Upper lobe of right lung (tissue), 1 donor: ENCODE results near the gene TMEM139. TPM values are rescaled to one million over a fixed set of nuclear protein-coding genes. Genes with fewer than 3 reads are reported as not detected.

Experiments
- ATAC-seq: fragments of 200-7000 bp; cut with Tn5 transposase; one replicate; pipeline ENCODE4 v1.9.1; 2020; ENCODE audit warnings: mild to moderate bottlenecking, moderate library complexity
- DNase-seq: peaks from one replicate; pipeline ENCODE4 v3.0.0-alpha.2; 2020
- H3K27ac ChIP-seq: fragments of 200-600 bp; one replicate; pipeline ENCODE4 v1.8.0; 2022
- H3K27me3 ChIP-seq: fragments of 200-600 bp; one replicate; pipeline ENCODE4 v1.8.0; 2022; ENCODE audit warnings: mild to moderate bottlenecking
- H3K36me3 ChIP-seq: fragments of 200-600 bp; one replicate; pipeline ENCODE4 v1.8.0; 2022
- H3K4me1 ChIP-seq: fragments of 200-600 bp; one replicate; pipeline ENCODE4 v1.8.0; 2022
- H3K4me3 ChIP-seq: fragments of 200-600 bp; one replicate; pipeline ENCODE4 v1.8.0; 2022; ENCODE audit warnings: mild to moderate bottlenecking
- H3K9me3 ChIP-seq: fragments of 200-600 bp; one replicate; pipeline ENCODE4 v1.8.0; 2022
- intact Hi-C: fragments of 100-400 bp; cut with DNase I; formaldehyde crosslinking; loops from one replicate; pipeline ENCODE4 v1.11.0; 2022
- total RNA-seq: library from RNA; stranded (reverse); fragmentation: NEBNext Ultra II Directional; extraction: Animal tissue kit (Norgen Biotek cat#: 25700); gene quantifications from one replicate; pipeline ENCODE4 v1.2.1, GENCODE V29; 2021
- TF ChIP-seq, protein P1 (sequence below): fragments of 200-600 bp; IDR thresholded peaks from one replicate; pipeline ENCODE4 v1.8.0; 2022; ENCODE audit warnings: antibody characterized with exemption
- donor health status: DM: no; HTN: yes; CAD: no; lungs with severe emphysema.

Gene TMEM139
- total RNA-seq, 1 donor from 2014 or later, result 25.1 TPM

DNA sequence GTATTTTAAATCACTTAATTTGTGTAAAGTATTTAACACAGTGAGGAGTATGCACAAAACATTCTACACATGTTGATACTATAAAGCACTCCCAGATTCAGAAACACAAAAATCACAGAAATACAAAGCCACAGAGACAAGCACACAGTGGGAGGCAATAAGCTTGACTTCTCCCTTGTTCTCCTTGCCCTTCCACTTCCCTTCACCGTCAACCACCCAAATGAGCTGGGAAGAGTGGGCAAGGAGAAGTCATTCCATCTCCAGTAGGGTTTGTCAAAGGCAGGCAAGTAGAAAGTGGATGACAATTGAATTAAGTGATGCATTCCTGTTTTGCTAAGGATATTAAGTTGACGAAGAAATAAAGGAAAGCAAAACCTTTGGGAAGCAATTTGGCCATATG lies 4.2 kb upstream of the TMEM139 start:
- intact Hi-C loops, result no loop called here
- H3K4me1 ChIP-seq, result peaks cover 11% of the 10 kb centered on the region
- TF ChIP-seq, protein P1, sequence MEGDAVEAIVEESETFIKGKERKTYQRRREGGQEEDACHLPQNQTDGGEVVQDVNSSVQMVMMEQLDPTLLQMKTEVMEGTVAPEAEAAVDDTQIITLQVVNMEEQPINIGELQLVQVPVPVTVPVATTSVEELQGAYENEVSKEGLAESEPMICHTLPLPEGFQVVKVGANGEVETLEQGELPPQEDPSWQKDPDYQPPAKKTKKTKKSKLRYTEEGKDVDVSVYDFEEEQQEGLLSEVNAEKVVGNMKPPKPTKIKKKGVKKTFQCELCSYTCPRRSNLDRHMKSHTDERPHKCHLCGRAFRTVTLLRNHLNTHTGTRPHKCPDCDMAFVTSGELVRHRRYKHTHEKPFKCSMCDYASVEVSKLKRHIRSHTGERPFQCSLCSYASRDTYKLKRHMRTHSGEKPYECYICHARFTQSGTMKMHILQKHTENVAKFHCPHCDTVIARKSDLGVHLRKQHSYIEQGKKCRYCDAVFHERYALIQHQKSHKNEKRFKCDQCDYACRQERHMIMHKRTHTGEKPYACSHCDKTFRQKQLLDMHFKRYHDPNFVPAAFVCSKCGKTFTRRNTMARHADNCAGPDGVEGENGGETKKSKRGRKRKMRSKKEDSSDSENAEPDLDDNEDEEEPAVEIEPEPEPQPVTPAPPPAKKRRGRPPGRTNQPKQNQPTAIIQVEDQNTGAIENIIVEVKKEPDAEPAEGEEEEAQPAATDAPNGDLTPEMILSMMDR, result no peak
- no peak overlapping the region for H3K27ac ChIP-seq
- no peaks in the 10 kb centered on the region for H3K9me3 ChIP-seq
- no peak overlapping the region for H3K4me3 ChIP-seq
- ATAC-seq, result no peak
- no peaks in the 10 kb centered on the region for H3K27me3 ChIP-seq
- DNase-seq, result no peak
- no peaks in the 10 kb centered on the region for H3K36me3 ChIP-seq

- TF ChIP-seq, protein P1, result no peak
- Histone ChIP-seq H3K9me3 (no peaks in the 10 kb centered on the region), H3K27me3 (no peaks in the 10 kb centered on the region), H3K4me1 (peaks cover 11% of the 10 kb centered on the region), H3K4me3 (no peak overlapping the region), H3K27ac (no peak overlapping the region), H3K36me3 (no peaks in the 10 kb centered on the region)
- no peak for DNase-seq
- intact Hi-C loops, result no loop called here
- no peak for ATAC-seq
These were observed 3.2 kb upstream of the TMEM139 start for GRCh38 chr7:143281529-143281928.

- Histone ChIP-seq H3K36me3 (no peaks in the 10 kb centered on the region), H3K4me1 (peaks cover 11% of the 10 kb centered on the region), H3K27me3 (no peaks in the 10 kb centered on the region), H3K27ac (no peak overlapping the region), H3K9me3 (no peaks in the 10 kb centered on the region), H3K4me3 (no peak overlapping the region)
- no peak for DNase-seq
- intact Hi-C loops, result no loop called here
- TF ChIP-seq, protein P1, result no peak
- no peak for ATAC-seq
These were observed 2.6 kb upstream of the TMEM139 start for GRCh38 chr7:143282124-143282523.

GRCh38 chr7:143283381-143283780 lies 1.4 kb upstream of the TMEM139 start:
- no peak overlapping the region for H3K27ac ChIP-seq

DNA sequence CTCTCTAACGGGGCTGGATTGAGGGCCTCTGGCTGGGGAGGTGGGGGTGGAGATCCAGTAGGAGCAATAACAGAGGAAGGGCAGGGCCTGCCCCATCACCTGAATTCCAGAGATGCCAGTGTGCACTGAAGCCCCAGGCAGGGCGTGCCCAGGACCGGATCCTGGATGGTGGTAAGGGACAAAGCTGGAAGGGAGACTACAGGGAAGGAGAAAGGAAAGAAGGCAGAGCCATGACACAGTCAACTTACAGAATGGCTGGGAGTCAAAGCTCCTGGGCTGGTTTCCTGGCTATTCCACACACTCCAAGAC lies 666 bp downstream of the TMEM139 start:
- TF ChIP-seq, protein P1, result no peak
- Histone ChIP-seq H3K4me3 (peak overlapping the region; percentile 36), H3K4me1 (peaks cover 22% of the 10 kb centered on the region), H3K27ac (peak overlapping the region; percentile 47), H3K36me3 (no peaks in the 10 kb centered on the region), H3K9me3 (no peaks in the 10 kb centered on the region), H3K27me3 (no peaks in the 10 kb centered on the region)
- intact Hi-C loops, result no loop called here
- DNase-seq (peak; percentile 73), ATAC-seq (peak; percentile 59)

More at GRCh38 chr7:143283381-143283780, 1.4 kb upstream of the TMEM139 start:
- Histone ChIP-seq H3K9me3 (no peaks in the 10 kb centered on the region), H3K4me1 (peaks cover 18% of the 10 kb centered on the region), H3K27me3 (no peaks in the 10 kb centered on the region), H3K36me3 (no peaks in the 10 kb centered on the region), H3K4me3 (no peak overlapping the region)
- DNase-seq (no peak), ATAC-seq (no peak)
- TF ChIP-seq, protein P1, result no peak
- intact Hi-C loops, result no loop called here

GRCh38 chr7:143285806-143286521 lies 1.2 kb downstream of the TMEM139 start:
- peak overlapping the region; percentile 36 for H3K4me3 ChIP-seq
- ATAC-seq, result no peak

More at GRCh38 chr7:143285806-143286521, 1.2 kb downstream of the TMEM139 start:
- DNase-seq, result no peak
- Histone ChIP-seq H3K27me3 (no peaks in the 10 kb centered on the region), H3K4me1 (peaks cover 27% of the 10 kb centered on the region), H3K36me3 (no peaks in the 10 kb centered on the region), H3K27ac (peak overlapping the region; percentile 36), H3K9me3 (no peaks in the 10 kb centered on the region)
- TF ChIP-seq, protein P1, result no peak
- intact Hi-C loops, result no loop called here
